ENCODE data around the gene MPP3.

The MPP3 gene

DNA sequence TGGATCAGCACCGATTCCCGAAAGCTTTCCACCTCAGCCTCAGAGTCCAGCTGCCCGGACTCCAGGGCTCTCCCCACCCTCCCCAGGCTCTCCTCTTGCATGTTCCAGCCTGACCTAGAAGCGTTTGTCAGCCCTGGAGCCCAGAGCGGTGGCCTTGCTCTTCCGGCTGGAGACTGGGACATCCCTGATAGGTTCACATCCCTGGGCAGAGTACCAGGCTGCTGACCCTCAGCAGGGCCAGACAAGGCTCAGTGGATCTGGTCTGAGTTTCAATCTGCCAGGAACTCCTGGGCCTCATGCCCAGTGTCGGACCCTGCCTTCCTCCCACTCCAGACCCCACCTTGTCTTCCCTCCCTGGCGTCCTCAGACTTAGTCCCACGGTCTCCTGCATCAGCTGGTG is 29.0 kb upstream of the MPP3 start:
- TF ChIP-seq TCF12 (IDR thresholded peaks at IDR 0.05; ENCODE audit: low read depth) (no peak), REST (IDR thresholded peaks at IDR 0.05; ENCODE audit: low read depth) (no peak), TAF1 (IDR thresholded peaks at IDR 0.05; ENCODE audit: low read depth) (no peak), TEAD4 (IDR thresholded peaks at IDR 0.05) (no peak), CEBPB (IDR thresholded peaks at IDR 0.05) (no peak), CREB1 (IDR thresholded peaks at IDR 0.05; ENCODE audit: low read depth) (no peak), RAD21 (IDR thresholded peaks at IDR 0.05; ENCODE audit: low read depth) (no peak), EGR1 (IDR thresholded peaks at IDR 0.05) (no peak), ZBTB7A (IDR thresholded peaks at IDR 0.05; ENCODE audit: low read depth) (no peak), NFIC (IDR thresholded peaks at IDR 0.05) (no peak), FOXM1 (IDR thresholded peaks at IDR 0.05; ENCODE audit: borderline replicate concordance, low read depth) (no peak), MAX (IDR thresholded peaks at IDR 0.05) (no peak), YY1 (IDR thresholded peaks at IDR 0.05; ENCODE audit: low read depth) (no peak), EP300 (IDR thresholded peaks at IDR 0.05; ENCODE audit: borderline replicate concordance) (no peak)
- TF ChIP-seq, protein P1, sequence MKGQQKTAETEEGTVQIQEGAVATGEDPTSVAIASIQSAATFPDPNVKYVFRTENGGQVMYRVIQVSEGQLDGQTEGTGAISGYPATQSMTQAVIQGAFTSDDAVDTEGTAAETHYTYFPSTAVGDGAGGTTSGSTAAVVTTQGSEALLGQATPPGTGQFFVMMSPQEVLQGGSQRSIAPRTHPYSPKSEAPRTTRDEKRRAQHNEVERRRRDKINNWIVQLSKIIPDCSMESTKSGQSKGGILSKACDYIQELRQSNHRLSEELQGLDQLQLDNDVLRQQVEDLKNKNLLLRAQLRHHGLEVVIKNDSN (IDR thresholded peaks at IDR 0.05): no peak

- TF ChIP-seq YY1 (IDR thresholded peaks at IDR 0.05; ENCODE audit: low read depth) (no peak), TCF12 (IDR thresholded peaks at IDR 0.05; ENCODE audit: low read depth) (no peak), TEAD4 (IDR thresholded peaks at IDR 0.05) (no peak), ZBTB7A (IDR thresholded peaks at IDR 0.05; ENCODE audit: low read depth) (no peak)
- TF ChIP-seq, protein P1 (IDR thresholded peaks at IDR 0.05): no peak
These were observed 28.1 kb upstream of the MPP3 start for GRCh38 chr17:43860927-43861622.

DNA sequence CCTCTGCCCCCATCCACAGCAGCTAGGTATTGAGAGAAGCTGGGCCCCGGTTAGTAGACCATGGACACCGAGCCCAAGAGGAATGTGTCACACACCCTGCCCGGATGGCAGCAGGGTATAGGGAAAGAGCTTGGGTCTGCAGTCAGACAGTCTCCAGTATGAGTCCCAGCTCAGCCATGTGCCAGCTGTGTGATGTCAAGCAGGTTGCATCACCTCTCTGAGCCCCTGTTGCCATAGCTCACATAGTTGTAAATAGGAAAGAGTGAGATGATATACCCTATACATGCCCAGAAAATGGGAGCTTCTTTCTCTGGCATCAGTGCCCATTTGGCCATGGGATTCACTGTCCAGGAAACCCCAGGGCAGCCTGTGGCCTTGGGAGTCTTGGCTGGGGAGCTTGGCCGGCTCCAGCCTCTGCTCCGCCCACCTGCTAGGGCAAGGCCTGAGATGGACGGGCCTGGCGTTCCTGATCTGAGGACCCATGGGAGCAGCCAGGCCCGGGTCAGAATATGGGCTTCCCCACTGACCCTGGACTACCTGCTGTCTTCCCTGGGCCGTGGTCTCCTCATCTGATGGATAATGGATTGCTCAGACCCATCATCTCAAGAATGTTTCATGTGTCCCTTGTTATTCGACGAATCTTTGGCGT is 27.3 kb upstream of the MPP3 start:
- no peak for TF ChIP-seq YY1 (IDR thresholded peaks at IDR 0.05; ENCODE audit: low read depth)
- TF ChIP-seq FOXM1 (IDR thresholded peaks at IDR 0.05; ENCODE audit: borderline replicate concordance, low read depth): no peak
- no peak for TF ChIP-seq MAX (IDR thresholded peaks at IDR 0.05)
- no peak for TF ChIP-seq CEBPB (IDR thresholded peaks at IDR 0.05)
- no peak for TF ChIP-seq REST (IDR thresholded peaks at IDR 0.05; ENCODE audit: low read depth)
- no peak for TF ChIP-seq EGR1 (IDR thresholded peaks at IDR 0.05)
- TF ChIP-seq RAD21 (IDR thresholded peaks at IDR 0.05; ENCODE audit: low read depth): no peak
- TF ChIP-seq TAF1 (IDR thresholded peaks at IDR 0.05; ENCODE audit: low read depth): no peak
- no peak for TF ChIP-seq NFIC (IDR thresholded peaks at IDR 0.05)
- TF ChIP-seq, protein P1 (IDR thresholded peaks at IDR 0.05): no peak
- TF ChIP-seq EP300 (IDR thresholded peaks at IDR 0.05; ENCODE audit: borderline replicate concordance): no peak
- TF ChIP-seq TEAD4 (IDR thresholded peaks at IDR 0.05): no peak
- TF ChIP-seq ZBTB7A (IDR thresholded peaks at IDR 0.05; ENCODE audit: low read depth): no peak
- no peak for TF ChIP-seq CREB1 (IDR thresholded peaks at IDR 0.05; ENCODE audit: low read depth)

- TF ChIP-seq FOXM1 (IDR thresholded peaks at IDR 0.05; ENCODE audit: borderline replicate concordance, low read depth): no peak
- TF ChIP-seq TAF1 (IDR thresholded peaks at IDR 0.05; ENCODE audit: low read depth): no peak
- TF ChIP-seq, protein P1 (IDR thresholded peaks at IDR 0.05): no peak
- no peak for TF ChIP-seq EP300 (IDR thresholded peaks at IDR 0.05; ENCODE audit: borderline replicate concordance)
- no peak for TF ChIP-seq TCF12 (IDR thresholded peaks at IDR 0.05; ENCODE audit: low read depth)
- no peak for TF ChIP-seq EGR1 (IDR thresholded peaks at IDR 0.05)
- TF ChIP-seq REST (IDR thresholded peaks at IDR 0.05; ENCODE audit: low read depth): no peak
- no peak for TF ChIP-seq YY1 (IDR thresholded peaks at IDR 0.05; ENCODE audit: low read depth)
- no peak for TF ChIP-seq TEAD4 (IDR thresholded peaks at IDR 0.05)
- no peak for TF ChIP-seq MAX (IDR thresholded peaks at IDR 0.05)
- TF ChIP-seq NFIC (IDR thresholded peaks at IDR 0.05): no peak
- TF ChIP-seq CREB1 (IDR thresholded peaks at IDR 0.05; ENCODE audit: low read depth): no peak
- TF ChIP-seq CEBPB (IDR thresholded peaks at IDR 0.05): no peak
- no peak for TF ChIP-seq RAD21 (IDR thresholded peaks at IDR 0.05; ENCODE audit: low read depth)
- TF ChIP-seq ZBTB7A (IDR thresholded peaks at IDR 0.05; ENCODE audit: low read depth): no peak
These were observed 25.1 kb upstream of the MPP3 start for GRCh38 chr17:43857957-43858600.
